IMR-90 (cell line): ENCODE measurements around the gene NTRK2. TPM values are rescaled to one million over a fixed set of nuclear protein-coding genes. Genes with fewer than 3 reads are reported as not detected.

Experiments
- ATAC-seq: fragments of 200-7000 bp; cut with Tn5 transposase; 2 replicates; pipeline ENCODE4 v1.9.1; 2020; ENCODE audit warnings: low read depth, mild to moderate bottlenecking, moderate library complexity
- BruUV-seq: library from RNA; stranded (reverse); fragments of 400-500 nt; replicated peaks from 2 replicates; lab custom pipeline; 2021; lab: Mats Ljungman, UMichigan
- CTCF ChIA-PET: fragments of 300-600 bp; formaldehyde crosslinking; extraction: SDS; loops from one replicate; lab custom pipeline; 2021; ENCODE audit warnings: antibody characterized with exemption; lab: Yijun Ruan, JAX
- POLR2A ChIA-PET: fragments of 300-600 bp; sonication (Branson Sonifier 250); formaldehyde crosslinking; loops from one replicate; lab custom pipeline; 2022; ENCODE audit warnings: antibody characterized with exemption; ENCODE audit not compliant: unreplicated experiment; lab: Charles Lee
- DNase-seq: peaks from one replicate; pipeline ENCODE4 v3.0.0; 2013
- H2AFZ ChIP-seq: replicated peaks from 2 replicates; pipeline ENCODE3; 2013; ENCODE audit warnings: low read length, mild to moderate bottlenecking; ENCODE audit not compliant: poor library complexity
- H2AK5ac ChIP-seq: 2 replicates; pipeline ENCODE4 v1.6.1; 2013; ENCODE audit warnings: low read depth, low read length, inconsistent platforms
- H2AK9ac ChIP-seq: replicated peaks from 2 replicates; pipeline ENCODE3; 2013; ENCODE audit warnings: mild to moderate bottlenecking, low read depth, low read length, moderate library complexity; ENCODE audit not compliant: poor library complexity
- H2BK120ac ChIP-seq: 2 replicates; pipeline ENCODE4 v1.6.1; 2013; ENCODE audit warnings: low read depth, low read length, inconsistent platforms
- H2BK15ac ChIP-seq: 3 replicates; pipeline ENCODE4 v1.6.1; 2013; ENCODE audit warnings: low read depth, low read length, inconsistent platforms
- H2BK20ac ChIP-seq: 2 replicates; pipeline ENCODE4 v1.6.1; 2013; ENCODE audit warnings: low read depth, mild to moderate bottlenecking, inconsistent platforms, low read length, moderate library complexity
- H2BK5ac ChIP-seq: 2 replicates; pipeline ENCODE4 v1.6.1; 2013; ENCODE audit warnings: mild to moderate bottlenecking, low read depth, low read length, inconsistent platforms; ENCODE audit not compliant: poor library complexity, severe bottlenecking
- H3K14ac ChIP-seq: replicated peaks from 2 replicates; pipeline ENCODE4 v1.6.1; 2013; ENCODE audit warnings: low read depth, low read length, inconsistent platforms
- H3K18ac ChIP-seq: 2 replicates; pipeline ENCODE4 v1.6.1; 2013; ENCODE audit warnings: low read depth, low read length, control low read depth
- H3K23ac ChIP-seq: 2 replicates; pipeline ENCODE4 v1.6.1; 2013; ENCODE audit warnings: low read depth, low read length, inconsistent platforms
- H3K27ac ChIP-seq: 2 replicates; pipeline ENCODE4 v1.5.1; 2013; ENCODE audit warnings: mild to moderate bottlenecking, control low read depth, low read length; ENCODE audit not compliant: insufficient read depth
- H3K27me3 ChIP-seq: 2 replicates; pipeline ENCODE4 v1.6.1; 2013; ENCODE audit warnings: low read length; ENCODE audit not compliant: control insufficient read depth, insufficient read depth
- H3K36me3 ChIP-seq: 2 replicates; pipeline ENCODE4 v1.6.1; 2013; ENCODE audit warnings: low read length, mixed read lengths; ENCODE audit not compliant: control insufficient read depth, insufficient read depth
- H3K4ac ChIP-seq: 2 replicates; pipeline ENCODE4 v1.6.1; 2013; ENCODE audit warnings: low read depth, low read length, inconsistent platforms
- H3K4me1 ChIP-seq: 2 replicates; pipeline ENCODE4 v1.6.1; 2013; ENCODE audit warnings: low read length, mixed read lengths; ENCODE audit not compliant: control insufficient read depth, insufficient read depth
- H3K4me2 ChIP-seq: 2 replicates; pipeline ENCODE4 v1.6.1; 2013; ENCODE audit warnings: low read depth, mild to moderate bottlenecking, control low read depth, low read length, moderate library complexity
- H3K4me3 ChIP-seq: 2 replicates; pipeline ENCODE4 v1.5.1; 2013; ENCODE audit warnings: low read depth, mild to moderate bottlenecking, control low read depth, low read length, moderate library complexity; ENCODE audit not compliant: insufficient read depth
- H3K56ac ChIP-seq: 2 replicates; pipeline ENCODE4 v1.6.1; 2013; ENCODE audit warnings: low read length, inconsistent platforms; ENCODE audit not compliant: insufficient read depth; ENCODE audit errors: extremely low read depth
- H3K79me1 ChIP-seq, 2 experiments: 2 replicates each; pipeline ENCODE4 v1.6.1; 2013; ENCODE audit warnings: low read length in 2 of 2, inconsistent platforms in 1 of 2, low read depth in 1 of 2
- H3K9ac ChIP-seq: 2 replicates; pipeline ENCODE4 v1.6.1; 2013; ENCODE audit warnings: low read depth, low read length, control low read depth
- H3K9me1 ChIP-seq: 2 replicates; pipeline ENCODE4 v1.6.1; 2013; ENCODE audit warnings: low read length, inconsistent platforms; ENCODE audit not compliant: insufficient read depth
- H3K9me3 ChIP-seq: 2 replicates; pipeline ENCODE4 v1.6.1; 2013; ENCODE audit warnings: low read length; ENCODE audit not compliant: control insufficient read depth, insufficient read depth
- H4K20me1 ChIP-seq: 2 replicates; pipeline ENCODE4 v1.6.1; 2013; ENCODE audit warnings: low read length, inconsistent platforms; ENCODE audit not compliant: insufficient read depth
- H4K5ac ChIP-seq: 2 replicates; pipeline ENCODE4 v1.6.1; 2013; ENCODE audit warnings: mild to moderate bottlenecking, low read depth, low read length, control low read depth
- H4K8ac ChIP-seq, 2 experiments: 2 replicates each; pipeline ENCODE4 v1.6.1; 2013; ENCODE audit warnings: low read depth in 2 of 2, low read length in 2 of 2, control low read depth in 1 of 2, inconsistent platforms in 1 of 2
- H4K91ac ChIP-seq: 2 replicates; pipeline ENCODE4 v1.6.1; 2013; ENCODE audit warnings: low read depth, low read length, inconsistent platforms; ENCODE audit not compliant: insufficient read depth
- BHLHE40 ChIP-seq: fragments of 150-350 bp; IDR thresholded peaks from 2 replicates; pipeline ENCODE4 v1.6.1; 2016; ENCODE audit warnings: mild to moderate bottlenecking, low read depth, low read length
- CHD1 ChIP-seq: IDR thresholded peaks from 2 replicates; pipeline ENCODE4 v1.6.1; 2012; ENCODE audit warnings: low read depth, low read length, improper control_type of control experiment
- CTCF ChIP-seq: conservative IDR thresholded peaks from 2 replicates; pipeline ENCODE4 v1.5.1; 2012; ENCODE audit warnings: mild to moderate bottlenecking, low read depth, low read length, improper control_type of control experiment
- ELK1 ChIP-seq: fragments of 150-350 bp; IDR thresholded peaks from 2 replicates; pipeline ENCODE4 v1.6.1; 2016; ENCODE audit warnings: low read depth, mild to moderate bottlenecking, low read length, moderate library complexity, borderline replicate concordance
- FOS ChIP-seq: fragments of 150-350 bp; IDR thresholded peaks from 2 replicates; pipeline ENCODE4 v1.6.1; 2016; ENCODE audit warnings: low read depth, low read length
- MAFK ChIP-seq: IDR thresholded peaks from 2 replicates; pipeline ENCODE4 v1.6.1; 2012; ENCODE audit warnings: low read depth, low read length, improper control_type of control experiment
- MAZ ChIP-seq: IDR thresholded peaks from 2 replicates; pipeline ENCODE4 v1.6.1; 2012; ENCODE audit warnings: low read depth, mild to moderate bottlenecking, low read length, improper control_type of control experiment, moderate library complexity, borderline replicate concordance
- MXI1 ChIP-seq: IDR thresholded peaks from 2 replicates; pipeline ENCODE4 v1.6.1; 2012; ENCODE audit warnings: low read depth, mild to moderate bottlenecking, low read length, moderate library complexity, borderline replicate concordance
- NFE2L2 ChIP-seq: fragments of 150-350 bp; IDR thresholded peaks from 2 replicates; pipeline ENCODE4 v1.6.1; 2016; ENCODE audit warnings: low read depth, mild to moderate bottlenecking, low read length
- POLR2A ChIP-seq: IDR thresholded peaks from 2 replicates; pipeline ENCODE4 v1.6.1; 2012; ENCODE audit warnings: mild to moderate bottlenecking, low read depth, low read length
- RAD21 ChIP-seq: IDR thresholded peaks from 2 replicates; pipeline ENCODE4 v1.6.1; 2012; ENCODE audit warnings: low read length, improper control_type of control experiment
- RCOR1 ChIP-seq: IDR thresholded peaks from 2 replicates; pipeline ENCODE4 v1.6.1; 2012; ENCODE audit warnings: mild to moderate bottlenecking, low read length, improper control_type of control experiment; ENCODE audit not compliant: insufficient replicate concordance
- SMC3 ChIP-seq: fragments of 150-350 bp; IDR thresholded peaks from 2 replicates; pipeline ENCODE4 v1.6.1; 2016; ENCODE audit warnings: low read depth, mild to moderate bottlenecking, antibody characterized with exemption, low read length, moderate library complexity
- USF2 ChIP-seq: fragments of 150-350 bp; IDR thresholded peaks from 2 replicates; pipeline ENCODE4 v1.6.1; 2017; ENCODE audit warnings: mild to moderate bottlenecking, antibody characterized with exemption, low read length, low read depth
- WGBS, 2 experiments: methylation state at CpG; one replicate each; pipeline versions ENCODE4 v1.1.5 to v1.1.7; 2013; ENCODE audit warnings: missing lambda C conversion rate in 2 of 2; ENCODE audit not compliant: insufficient read length in 1 of 2; ENCODE audit errors: extremely low coverage in 2 of 2; 5-methylcytosine and 5-hydroxymethylcytosine counted together
- dilution Hi-C: fragments of 300-500 bp; cut with HindIII; formaldehyde crosslinking; loops from one replicate; pipeline ENCODE4 v1.14.3; 2018; ENCODE audit warnings: low sequenced_read_pairs; ENCODE audit not compliant: unreplicated experiment
- in situ Hi-C: fragments of 300-500 bp; cut with MboI; formaldehyde crosslinking; loops from 3 replicates; pipeline ENCODE4 v1.14.3; 2019; ENCODE audit warnings: low sequenced_read_pairs, inconsistent platforms, mixed read lengths
- intact Hi-C: fragments of 100-400 bp; cut with micrococcal nuclease; formaldehyde crosslinking; loops from 2 replicates; pipeline ENCODE4 v1.10.0; 2022
- polyA plus RNA-seq, 3 experiments: library from polyadenylated mRNA; depleted of rRNA; stranded (reverse); fragments of >200 nt; gene quantifications; 2 replicates each; pipeline ENCODE4 v1.2.3, GENCODE V29; 2012; ENCODE audit warnings: low replicate concordance in 1 of 3
- total RNA-seq: library from RNA; depleted of rRNA; stranded (reverse); fragments of >200 nt; gene quantifications from 2 replicates; pipeline ENCODE4 v1.2.3, GENCODE V29; 2012

The NTRK2 gene
- total and polyA plus RNA-seq, 2 of the 4 experiments (the other 2 are of a cell fraction): under 0.01 to 0.02 TPM

GRCh38 chr9:84677080-84677479 lies 7.6 kb downstream of the NTRK2 start:
- Histone ChIP-seq H3K4me1 (no peaks in the 10 kb centered on the region), H3K9me1 (no peaks in the 10 kb centered on the region), H2BK15ac (no peak overlapping the region), H3K14ac (no peak overlapping the region), H2BK5ac (no peak overlapping the region), H3K27ac (no peak overlapping the region), H4K5ac (no peak overlapping the region), H4K8ac (no peak overlapping the region), H3K56ac (no peak overlapping the region), H3K4me2 (no peak overlapping the region), H2BK120ac (no peak overlapping the region), H2AK5ac (no peak overlapping the region), H3K4me3 (no peak overlapping the region), H2AFZ (no peak overlapping the region), H2BK20ac (no peak overlapping the region), H3K9me3 (no peaks in the 10 kb centered on the region), H3K18ac (no peak overlapping the region), H4K20me1 (no peaks in the 10 kb centered on the region), H2AK9ac (no peak overlapping the region), H3K27me3 (no peaks in the 10 kb centered on the region), H3K23ac (no peak overlapping the region), H4K91ac (no peak overlapping the region), H3K36me3 (no peaks in the 10 kb centered on the region), H3K79me1 (no peaks in the 10 kb centered on the region), H3K9ac (no peak overlapping the region), H3K4ac (no peak overlapping the region)
- in situ Hi-C loops (no loop called here), intact Hi-C loops (no loop called here), dilution Hi-C loops (no loop called here)
- BruUV-seq: no TSS peak
- WGBS, 2 experiments: no CpG with 5 or more reads among the region's 5 CpGs
- DNase-seq (no peak), ATAC-seq (no peak)
- POLR2A ChIA-PET: no interaction called here
- CTCF ChIA-PET: interaction anchor here (0.8 kb wide), 1 partner anchor 21 kb away, joined by 3 read pairs; no protein-coding TSS in a partner anchor
- TF ChIP-seq MAZ (no peak), ELK1 (no peak), CTCF (no peak), USF2 (no peak), FOS (no peak), MAFK (no peak), MXI1 (no peak), RCOR1 (no peak), CHD1 (no peak), SMC3 (no peak), POLR2A (no peak), NFE2L2 (no peak), BHLHE40 (no peak), RAD21 (no peak)
